ENCODE data around the gene YJEFN3. TPM values are rescaled to one million over a fixed set of nuclear protein-coding genes. Genes with fewer than 3 reads are reported as not detected.

YJEFN3 gene
- total and polyA plus RNA-seq, 2 of the 8 experiments (the other 6 are each of a cell fraction or from before 2014, with no cell fraction given): 5.7 to 9.4 TPM

DNA sequence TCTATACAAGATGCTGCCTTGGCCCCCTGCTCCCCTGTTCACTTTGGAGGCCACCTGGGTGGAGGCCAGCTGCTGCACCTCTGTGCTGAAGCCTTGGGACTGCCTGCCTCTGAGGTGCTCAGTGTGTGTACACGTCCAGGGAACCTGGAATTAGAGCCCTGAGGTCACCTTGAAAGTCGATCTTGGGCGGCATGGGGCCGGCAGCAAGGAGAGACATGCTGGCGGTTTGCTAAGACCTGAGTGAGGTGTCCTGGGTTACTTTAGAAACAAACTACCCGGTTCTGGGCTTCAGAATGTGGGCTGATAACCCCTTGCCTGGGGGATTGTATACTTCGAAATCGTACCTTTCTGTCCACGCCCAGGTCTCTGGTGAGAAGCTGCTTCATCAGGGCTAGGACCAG is 38.9 kb upstream of the YJEFN3 start:
- H3K4me3 ChIP-seq (ENCODE audit: extremely low read depth in 1 of 4, insufficient read depth in 2 of 4, low read depth in 3 of 4, low read length in 4 of 4): no peak overlapping the region
- no peak for FAIRE-seq
- H3K27me3 ChIP-seq (replicated peaks in 1 of 4; ENCODE audit: control insufficient read depth in 3 of 4, extremely low read depth in 1 of 4, insufficient read depth in 3 of 4, low read length in 3 of 4): no peaks in the 10 kb centered on the region
- no peak overlapping the region for H3K14ac ChIP-seq (ENCODE audit: insufficient read length)
- H3K23ac ChIP-seq (ENCODE audit: insufficient read length): no peak overlapping the region
- H3K4me2 ChIP-seq (ENCODE audit: insufficient read depth in 1 of 2, low read depth in 2 of 2, low read length in 2 of 2): peak overlapping the region in 1 of 2 experiments; percentile 45; a peak in 2 of 4 replicates
- peak overlapping the region; percentile 88 for H2BK5ac ChIP-seq (ENCODE audit: low read depth, low read length)
- peak overlapping the region; percentile 32 for H3K56ac ChIP-seq (replicated peaks; ENCODE audit: insufficient read length, low read depth, low read length)
- 77% methylated on average over 9 of the region's 9 CpGs; no CpG with 5 or more reads in 1 of the 2 experiments for WGBS, 2 experiments (ENCODE audit: extremely low coverage in 1 of 2, insufficient coverage in 1 of 2, insufficient read length in 1 of 2, insufficient replicate concordance in 2 of 2, low coverage in 1 of 2, low lambda C conversion rate in 2 of 2, missing lambda C conversion rate in 1 of 2)
- POLR2A ChIA-PET (ENCODE audit: partially characterized antibody): interaction anchor here (0.9 to 4.3 kb wide), 14 partner anchors 11 to 126 kb away, joined by 3 to 44 read pairs (median 5); partner anchors contain the start of genes GATAD2A and NDUFA13
- H3K23me2 ChIP-seq (ENCODE audit: low read depth, low read length): no peaks in the 10 kb centered on the region
- H3K9ac ChIP-seq (replicated peaks in 1 of 4; ENCODE audit: extremely low read depth in 1 of 4, low read depth in 3 of 4, low read length in 3 of 4): peak overlapping the region in 2 of 4 experiments; percentile 41 to 42; a peak in 4 of 7 replicates
- H4K91ac ChIP-seq (replicated peaks; ENCODE audit: insufficient read length, low read length): peak overlapping the region; percentile 79
- peak overlapping the region; percentile 67; the same call in 1 of the 2 replicates for H3K27ac ChIP-seq (ENCODE audit: low read depth, low read length)
- peak overlapping the region; percentile 41 for H2BK12ac ChIP-seq (ENCODE audit: low read depth, low read length)
- peaks cover 14 to 24% of the 10 kb centered on the region in 2 experiments for H4K20me1 ChIP-seq (replicated peaks in 1 of 2; ENCODE audit: control insufficient read depth in 1 of 2, insufficient read depth in 2 of 2, low read length in 2 of 2)
- no peak overlapping the region for H2AFZ ChIP-seq (ENCODE audit: low read length)
- H3K4me1 ChIP-seq (replicated peaks in 1 of 4; ENCODE audit: control insufficient read depth in 3 of 4, insufficient read depth in 4 of 4, low read length in 3 of 4): peaks cover 11 to 28% (median 19%) of the 10 kb centered on the region in 4 experiments
- peaks cover 17% of the 10 kb centered on the region; the same call in 1 of the 2 replicates for H3K79me1 ChIP-seq (ENCODE audit: low read depth, low read length)
- H2BK15ac ChIP-seq (ENCODE audit: low read length): no peak overlapping the region
- DNase-seq (ENCODE audit: low read depth in 1 of 2, low spot score in 2 of 2): no peak
- H4K5ac ChIP-seq (ENCODE audit: insufficient read length, low read depth, low read length): no peak overlapping the region
- H3K36me3 ChIP-seq (ENCODE audit: control insufficient read depth in 2 of 4, insufficient read depth in 4 of 4, low read length in 3 of 4): peaks cover 7 to 19% (median 13%) of the 10 kb centered on the region in 4 experiments; a peak in 7 of 8 replicates
- H3K4ac ChIP-seq (replicated peaks; ENCODE audit: insufficient read length, low read depth, low read length): no peak overlapping the region
- H2BK120ac ChIP-seq (replicated peaks; ENCODE audit: low read depth, low read length): no peak overlapping the region
- no peak overlapping the region for H2BK20ac ChIP-seq (ENCODE audit: low read length)
- H2AK5ac ChIP-seq (ENCODE audit: low read depth, low read length): peak overlapping the region; percentile 30
- CTCF ChIA-PET (ENCODE audit: partially characterized antibody): interaction anchor here (0.6 to 9.8 kb wide), 42 partner anchors 9 to 265 kb away, joined by 3 to 146 read pairs (median 6); partner anchors contain the start of genes GATAD2A, NDUFA13 and TSSK6
- H3K79me2 ChIP-seq (ENCODE audit: control insufficient read depth in 1 of 2, insufficient read depth in 2 of 2, low read length in 2 of 2): peaks cover 0 to 52% of the 10 kb centered on the region in 2 experiments; a peak in 2 of 4 replicates
- no peak overlapping the region for H3K18ac ChIP-seq (ENCODE audit: extremely low read depth, low read length)
- H4K8ac ChIP-seq (ENCODE audit: extremely low read depth, insufficient read depth, low read length): peak overlapping the region; percentile 81
- no peaks in the 10 kb centered on the region for H3K9me3 ChIP-seq (ENCODE audit: insufficient read depth in 2 of 2, low read depth in 1 of 2, low read length in 1 of 2)
- no peak for TF ChIP-seq TAF1 (IDR thresholded peaks at IDR 0.05; ENCODE audit: low read depth, low read length)
- no peak for TF ChIP-seq RXRA (IDR thresholded peaks at IDR 0.05; ENCODE audit: insufficient read depth, low read depth, low read length)
- TF ChIP-seq EP300 (IDR thresholded peaks at IDR 0.05; ENCODE audit: borderline replicate concordance in 1 of 2, low read depth in 2 of 2, low read length in 2 of 2): no peak
- TF ChIP-seq, protein P1, sequence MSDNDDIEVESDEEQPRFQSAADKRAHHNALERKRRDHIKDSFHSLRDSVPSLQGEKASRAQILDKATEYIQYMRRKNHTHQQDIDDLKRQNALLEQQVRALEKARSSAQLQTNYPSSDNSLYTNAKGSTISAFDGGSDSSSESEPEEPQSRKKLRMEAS (IDR thresholded peaks at IDR 0.05): no peak
- no peak for TF ChIP-seq TBP (IDR thresholded peaks at IDR 0.05; ENCODE audit: low read depth, low read length)
- no peak for TF ChIP-seq NANOG (IDR thresholded peaks at IDR 0.05; ENCODE audit: insufficient read depth, low read depth, low read length, poor library complexity, severe bottlenecking)

All from H1 (cell line).